PC-3 (cell line): Measurements from ENCODE around the gene SPATC1L. TPM values are rescaled to one million over a fixed set of nuclear protein-coding genes. Genes with fewer than 3 reads are reported as not detected.
"Not testable (repeated sequence)": the region's sequence is repeated elsewhere in the genome, so short reads cannot be mapped to it uniquely, and the experiment has no call there.

ENCODE experiments used
- ATAC-seq: fragments of 200-7000 bp; cut with Tn5 transposase; 2 replicates; pipeline ENCODE4 v1.9.1; 2020; ENCODE audit warnings: mild to moderate bottlenecking, moderate library complexity
- BruUV-seq: library from RNA; stranded (reverse); fragments of 400-500 nt; replicated peaks from 2 replicates; lab custom pipeline; 2021; lab: Mats Ljungman, UMichigan
- CTCF ChIA-PET: fragments of 300-600 bp; sonication (Branson Sonifier 250); formaldehyde crosslinking; loops from one replicate; lab custom pipeline; 2022; ENCODE audit warnings: antibody characterized with exemption; lab: Charles Lee
- POLR2A ChIA-PET: fragments of 300-600 bp; sonication (Branson Sonifier 250); formaldehyde crosslinking; loops from one replicate; lab custom pipeline; 2022; ENCODE audit warnings: antibody characterized with exemption; ENCODE audit not compliant: unreplicated experiment; lab: Charles Lee
- DNase-seq: peaks from one replicate; pipeline ENCODE4 v3.0.0-alpha.2; 2015
- H2AFZ ChIP-seq: fragments of 300-600 bp; sonication (generic); 2 replicates; pipeline ENCODE4 v1.6.0; 2016; ENCODE audit warnings: antibody characterized with exemption, low read length
- H3F3A ChIP-seq: fragments of 300-600 bp; sonication (generic); one replicate; pipeline ENCODE4 v1.6.0; 2017; ENCODE audit warnings: antibody characterized with exemption, low read length, control low read depth, mild to moderate bottlenecking; ENCODE audit not compliant: unreplicated experiment
- H3K27ac ChIP-seq: fragments of 300-600 bp; sonication (generic); 2 replicates; pipeline ENCODE4 v1.5.1; 2016; ENCODE audit warnings: mild to moderate bottlenecking, low read length
- H3K27me3 ChIP-seq: fragments of 300-600 bp; sonication (generic); 2 replicates; pipeline ENCODE4 v1.6.1; 2016; ENCODE audit warnings: low read length, mixed read lengths
- H3K36me3 ChIP-seq: fragments of 300-600 bp; sonication (generic); 2 replicates; pipeline ENCODE4 v1.6.1; 2016; ENCODE audit warnings: low read depth, mixed run types, low read length, mixed read lengths
- H3K4me1 ChIP-seq: fragments of 300-600 bp; sonication (generic); 2 replicates; pipeline ENCODE4 v1.5.1; 2016; ENCODE audit warnings: low read length; ENCODE audit not compliant: insufficient read depth
- H3K4me2 ChIP-seq: fragments of 300-600 bp; sonication (generic); 2 replicates; pipeline ENCODE4 v1.6.0; 2016; ENCODE audit warnings: low read length
- H3K4me3 ChIP-seq: fragments of 300-600 bp; sonication (generic); 2 replicates; pipeline ENCODE4 v1.5.1; 2016; ENCODE audit warnings: mild to moderate bottlenecking, low read length, mixed read lengths
- H3K79me2 ChIP-seq: fragments of 300-600 bp; sonication (generic); 2 replicates; pipeline ENCODE4 v1.6.1; 2017; ENCODE audit warnings: low read length, mixed read lengths
- H3K9ac ChIP-seq: fragments of 300-600 bp; sonication (generic); 2 replicates; pipeline ENCODE4 v1.6.0; 2016; ENCODE audit warnings: mild to moderate bottlenecking, low read length
- H3K9me2 ChIP-seq: fragments of 300-600 bp; sonication (generic); replicated peaks from 2 replicates; pipeline ENCODE4 v1.6.1; 2016; ENCODE audit warnings: mixed run types, low read length, mixed read lengths
- H3K9me3 ChIP-seq: fragments of 300-600 bp; sonication (generic); 2 replicates; pipeline ENCODE4 v1.6.1; 2016; ENCODE audit warnings: low read length, mixed read lengths
- H4K20me1 ChIP-seq: fragments of 300-600 bp; sonication (generic); 2 replicates; pipeline ENCODE4 v1.6.1; 2016; ENCODE audit warnings: low read length, mixed read lengths
- CTCF ChIP-seq: fragments of 300-600 bp; sonication (generic); conservative IDR thresholded peaks from 2 replicates; pipeline ENCODE4 v1.5.1; 2017; ENCODE audit warnings: antibody characterized with exemption, low read depth, mild to moderate bottlenecking, low read length
- EZH2 ChIP-seq: fragments of 300-600 bp; sonication (generic); IDR thresholded peaks from one replicate; pipeline ENCODE4 v1.6.1; 2017; ENCODE audit warnings: antibody characterized with exemption, mild to moderate bottlenecking, low read length; ENCODE audit not compliant: unreplicated experiment
- EZH2phosphoT487 ChIP-seq: fragments of 300-600 bp; sonication (generic); IDR thresholded peaks from 2 replicates; pipeline ENCODE4 v1.6.1; 2018; ENCODE audit warnings: mild to moderate bottlenecking, antibody characterized with exemption, low read length, borderline replicate concordance
- intact Hi-C: fragments of 100-400 bp; cut with micrococcal nuclease; formaldehyde crosslinking; loops from 2 replicates; pipeline ENCODE4 v1.9.0; 2023
- total RNA-seq: library from RNA; depleted of rRNA; stranded (reverse); fragments of >200 nt; gene quantifications from 2 replicates; pipeline ENCODE4 v1.2.3, GENCODE V29; 2014

SPATC1L gene
- total RNA-seq, 1 experiment from 2014 or later, result 41.7 TPM

DNA sequence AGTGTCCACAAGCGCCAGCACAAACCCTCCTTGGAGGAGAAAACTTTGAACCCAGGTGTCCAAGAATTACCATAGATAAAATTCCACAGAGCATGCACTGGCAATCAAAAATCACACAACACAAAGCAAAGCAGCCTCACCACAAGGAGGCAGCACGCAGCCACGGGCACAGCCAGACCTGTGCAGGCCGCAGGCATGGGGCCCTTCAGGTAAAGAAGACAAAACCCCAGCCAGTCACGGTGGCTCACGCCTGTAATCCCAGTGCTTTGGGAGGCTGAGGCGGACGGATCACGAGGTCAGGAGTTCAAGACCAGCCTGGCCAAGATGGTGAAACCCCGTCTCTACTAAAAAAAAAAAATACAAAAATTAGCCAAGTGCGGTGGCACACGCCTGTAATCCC, 36.8 kb downstream of the SPATC1L start:
- H3K9me3 ChIP-seq, H3K4me1 ChIP-seq, H3K27me3 ChIP-seq, H3K27ac ChIP-seq, BruUV-seq, H3K4me3 ChIP-seq, POLR2A ChIA-PET, H3K9ac ChIP-seq, H3K4me2 ChIP-seq, H3K36me3 ChIP-seq, H3K9me2 ChIP-seq, H3K79me2 ChIP-seq, H4K20me1 ChIP-seq, H3F3A ChIP-seq: not testable (repeated sequence)
- peak; percentile 82 for TF ChIP-seq CTCF
- DNase-seq (peak; percentile 86), ATAC-seq (peak; percentile 68)
- H2AFZ ChIP-seq, result 0 out of 2 replicates have a peak overlapping the region, but pooled peaks have one; percentile 16
- CTCF ChIA-PET, result interaction anchor here (0.7 kb wide), 1 partner anchor 174 kb away, joined by 5 read pairs; no protein-coding TSS in a partner anchor
- intact Hi-C loops, result loop anchor here (2.0 to 5.0 kb wide), 2 partner anchors 41 to 140 kb away; partner anchors contain the start of genes MCM3AP and YBEY

DNA sequence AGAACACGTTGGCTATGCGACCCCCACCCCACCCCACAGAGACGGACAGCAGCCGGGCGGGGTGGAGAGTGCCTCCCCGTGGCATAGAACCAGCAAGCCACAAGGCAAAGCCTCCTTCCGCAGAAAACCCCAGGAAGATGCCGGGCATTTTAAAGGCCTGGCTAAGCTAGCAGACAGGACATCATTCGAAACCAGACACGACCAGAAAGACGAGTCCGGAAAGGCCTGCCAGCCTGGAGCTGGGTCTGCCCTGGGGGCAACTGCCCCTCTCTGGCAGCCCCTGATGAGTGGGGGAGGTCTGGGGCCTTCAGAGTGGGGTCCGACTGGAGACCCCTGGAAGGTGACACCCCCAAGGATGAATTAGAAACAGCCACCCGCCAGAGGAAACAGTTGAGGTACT, 37.4 kb downstream of the SPATC1L start:
- H3K4me1 ChIP-seq, result peaks cover 5% of the 10 kb centered on the region; the same call in 1 of the 2 replicates
- no peak for DNase-seq
- TF ChIP-seq EZH2 (no peak), CTCF (no peak), EZH2phosphoT487 (no peak)
- H3K79me2 ChIP-seq, result no peaks in the 10 kb centered on the region
- H3K4me3 ChIP-seq, result no peak overlapping the region
- no peaks in the 10 kb centered on the region for H3K9me2 ChIP-seq
- peaks cover 7% of the 10 kb centered on the region for H3F3A ChIP-seq
- no peak overlapping the region for H3K4me2 ChIP-seq
- no peaks in the 10 kb centered on the region for H3K9me3 ChIP-seq
- ChIA-PET CTCF (interaction anchor here (0.7 kb wide), 1 partner anchor 173 kb away, joined by 5 read pairs; no protein-coding TSS in a partner anchor), POLR2A (no interaction called here)
- no peaks in the 10 kb centered on the region for H3K36me3 ChIP-seq
- BruUV-seq, result no TSS peak
- no peaks in the 10 kb centered on the region for H3K27me3 ChIP-seq
- 0 out of 2 replicates have a peak overlapping the region, but pooled peaks have one; percentile 16 for H2AFZ ChIP-seq
- no peak overlapping the region for H3K9ac ChIP-seq
- no peaks in the 10 kb centered on the region for H4K20me1 ChIP-seq
- no peak overlapping the region for H3K27ac ChIP-seq
- intact Hi-C loops, result loop anchor here (2.0 to 5.0 kb wide), 2 partner anchors 42 to 140 kb away; partner anchors contain the start of genes MCM3AP and YBEY
- no peak for ATAC-seq

DNA sequence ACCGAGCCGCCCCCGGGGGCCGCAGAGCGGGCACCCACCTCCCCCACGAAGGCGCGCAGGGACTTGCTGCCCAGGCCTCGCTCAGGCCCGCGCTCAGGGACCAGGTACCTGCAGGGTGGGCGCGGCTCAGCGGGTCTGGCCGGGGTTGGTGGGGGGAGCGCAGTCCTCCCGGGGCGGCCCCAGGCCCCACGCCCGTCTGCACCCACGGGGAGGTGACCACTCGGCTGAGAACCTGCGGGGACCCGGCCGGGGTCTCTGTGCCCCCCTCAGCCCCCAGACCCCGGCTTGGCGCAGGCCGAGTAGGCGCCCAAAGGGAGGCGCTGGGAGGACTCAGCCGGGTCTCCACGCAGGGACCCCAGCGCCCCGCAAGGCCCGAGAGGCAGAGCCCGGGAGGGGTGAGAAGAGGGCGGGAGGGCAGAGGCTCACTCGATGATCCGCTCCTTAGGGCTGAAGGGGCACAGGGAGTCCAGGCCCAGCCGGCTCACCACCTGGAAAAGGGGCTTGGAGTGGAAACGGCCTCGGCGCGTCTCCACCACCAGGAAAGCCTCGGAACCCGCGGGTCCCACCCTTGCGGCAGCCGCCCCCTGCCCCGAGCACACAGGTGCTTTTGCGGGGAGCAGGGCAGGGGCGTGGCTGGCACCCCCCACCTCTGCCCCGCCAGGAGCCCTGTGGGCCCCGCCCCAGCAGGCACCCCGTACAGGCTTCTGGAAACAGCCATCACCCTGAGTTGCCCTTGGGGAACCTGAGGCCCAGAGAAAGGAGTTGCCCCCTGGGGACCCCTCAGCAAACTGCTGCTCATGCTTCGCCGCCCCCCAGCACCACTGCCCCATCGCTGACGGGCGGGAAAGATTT, 38.2 kb downstream of the SPATC1L start:
- intact Hi-C loops, result loop anchor here (2.0 to 5.0 kb wide), 2 partner anchors 43 to 141 kb away; partner anchors contain the start of genes MCM3AP and YBEY
- DNase-seq (no peak), ATAC-seq (no peak)
- no peak overlapping the region for H3K27ac ChIP-seq
- H3K9me3 ChIP-seq, result no peaks in the 10 kb centered on the region
- H3K27me3 ChIP-seq, result no peaks in the 10 kb centered on the region
- no TSS peak for BruUV-seq
- peaks cover 5% of the 10 kb centered on the region; the same call in 1 of the 2 replicates for H3K4me1 ChIP-seq
- H3K9ac ChIP-seq, result no peak overlapping the region
- peaks cover 7% of the 10 kb centered on the region for H3F3A ChIP-seq
- TF ChIP-seq EZH2 (no peak), CTCF (no peak), EZH2phosphoT487 (no peak)
- no peak overlapping the region for H3K4me2 ChIP-seq
- H3K4me3 ChIP-seq, result no peak overlapping the region
- no peaks in the 10 kb centered on the region for H3K9me2 ChIP-seq
- ChIA-PET POLR2A (no interaction called here), CTCF (no interaction called here)
- no peaks in the 10 kb centered on the region for H3K36me3 ChIP-seq
- no peaks in the 10 kb centered on the region for H4K20me1 ChIP-seq
- H2AFZ ChIP-seq, result no peak overlapping the region
- H3K79me2 ChIP-seq, result no peaks in the 10 kb centered on the region
